Right lobe of liver (tissue), 6 donors: Measurements from ENCODE around the gene TNFRSF4. TPM values are rescaled to one million over a fixed set of nuclear protein-coding genes. Genes with fewer than 3 reads are reported as not detected.

Experiments used
- ATAC-seq, 4 donors: fragments of 200-7000 bp; cut with Tn5 transposase; one replicate each; pipeline ENCODE4 v1.9.1; 2020; ENCODE audit warnings: mild to moderate bottlenecking in 4 of 4, moderate library complexity in 4 of 4
- DNase-seq, 3 donors: peaks; one replicate each; pipeline ENCODE4 v3.0.0-alpha.2; 2020
- H3K27ac ChIP-seq, 3 donors: fragments of 200-600 bp; one replicate each; pipeline ENCODE4 v1.8.0; 2022
- H3K27me3 ChIP-seq, 2 donors: fragments of 200-600 bp; one replicate each; pipeline ENCODE4 v1.8.0; 2022
- H3K36me3 ChIP-seq, 4 donors: fragments of 200-600 bp; sonication (generic) in 1 of 4; one replicate each; pipeline versions ENCODE4 v1.5.1 to v1.8.0; 2017 to 2022; ENCODE audit warnings: control low read depth in 1 of 4
- H3K4me1 ChIP-seq, 4 donors: fragments of 200-600 bp; sonication (generic) in 1 of 4; one replicate each; pipeline versions ENCODE4 v1.5.1 to v1.8.0; 2017 to 2022; ENCODE audit warnings: control low read depth in 1 of 4
- H3K4me3 ChIP-seq, 3 donors: fragments of 200-600 bp; one replicate each; pipeline ENCODE4 v1.8.0; 2022
- H3K9me3 ChIP-seq, 4 donors: fragments of 200-600 bp; sonication (generic) in 1 of 4; one replicate each; pipeline versions ENCODE4 v1.5.1 to v1.8.0; 2017 to 2022; ENCODE audit warnings: control low read depth in 1 of 4
- POLR2A ChIP-seq: fragments of 450-650 bp; IDR thresholded peaks from one replicate; pipeline ENCODE4 v1.6.1; 2017; ENCODE audit warnings: antibody characterized with exemption, mild to moderate bottlenecking
- WGBS: methylation state at CpG from one replicate; pipeline ENCODE4 v1.1.6; 2018; ENCODE audit warnings: low coverage, low lambda C conversion rate; ENCODE audit not compliant: insufficient coverage; ENCODE audit errors: missing lambda C conversion rate; 5-methylcytosine and 5-hydroxymethylcytosine counted together
- intact Hi-C, 2 donors: fragments of 100-400 bp; cut with DNase I; formaldehyde crosslinking; loops; one replicate each; pipeline versions ENCODE4 v1.11.2 to v1.14.1; 2022
- total RNA-seq, 6 experiments: library from RNA; depleted of rRNA in 2 of 6; stranded (reverse); fragments of >200 nt in 2 of 6; fragmentation: NEBNext Ultra II Directional in 3 of 6; extraction: Animal tissue kit (Norgen Biotek cat#: 25700) in 3 of 6; gene quantifications; one replicate each; pipeline versions ENCODE4 v1.1.0 to v1.2.4, GENCODE V29; 2016 to 2023
- TF ChIP-seq, protein P1 (sequence below), 4 donors: fragments of 200-600 bp in 3 of 4; fragments of 450-650 bp in 1 of 4; IDR thresholded peaks; one replicate each; pipeline versions ENCODE4 v1.5.1 to v1.8.0; 2016 to 2022; ENCODE audit warnings: antibody characterized with exemption in 4 of 4, mild to moderate bottlenecking in 2 of 4
- donor health status: DM: no; HTN: yes; CAD: no.
- donor health status: DM: no; HTN: no; CAD: no.
- donor health status: DM: no; HTN: no; CAD: no.
- donor health status: DM: no; HTN: yes; CAD: no.
- donor health status: DM: no; HTN: yes; CAD: no.

The TNFRSF4 gene
- total RNA-seq, 6 experiments from 2014 or later: 0.20 to 0.99 (median 0.28) TPM; not detected in 2

GRCh38 chr1:1228596-1229321, 14.8 kb upstream of the TNFRSF4 start:
- DNase-seq: no peak
- intact Hi-C loops: loop anchor here in 1 of 2 donors (5.0 kb wide), 1 partner anchor 101 kb away; no protein-coding TSS in a partner anchor

GRCh38 chr1:1228187-1228586, 14.2 kb upstream of the TNFRSF4 start:
- ATAC-seq (no peak), DNase-seq (no peak)
- Histone ChIP-seq H3K27me3 (no peaks in the 10 kb centered on the region), H3K27ac (no peak overlapping the region), H3K4me3 (no peak overlapping the region), H3K9me3 (no peaks in the 10 kb centered on the region), H3K36me3 (peaks cover 0 to 39% (median 7%) of the 10 kb centered on the region in 4 donors), H3K4me1 (peaks cover 0 to 20% (median 7%) of the 10 kb centered on the region in 4 donors)
- TF ChIP-seq POLR2A: no peak
- TF ChIP-seq, protein P1, sequence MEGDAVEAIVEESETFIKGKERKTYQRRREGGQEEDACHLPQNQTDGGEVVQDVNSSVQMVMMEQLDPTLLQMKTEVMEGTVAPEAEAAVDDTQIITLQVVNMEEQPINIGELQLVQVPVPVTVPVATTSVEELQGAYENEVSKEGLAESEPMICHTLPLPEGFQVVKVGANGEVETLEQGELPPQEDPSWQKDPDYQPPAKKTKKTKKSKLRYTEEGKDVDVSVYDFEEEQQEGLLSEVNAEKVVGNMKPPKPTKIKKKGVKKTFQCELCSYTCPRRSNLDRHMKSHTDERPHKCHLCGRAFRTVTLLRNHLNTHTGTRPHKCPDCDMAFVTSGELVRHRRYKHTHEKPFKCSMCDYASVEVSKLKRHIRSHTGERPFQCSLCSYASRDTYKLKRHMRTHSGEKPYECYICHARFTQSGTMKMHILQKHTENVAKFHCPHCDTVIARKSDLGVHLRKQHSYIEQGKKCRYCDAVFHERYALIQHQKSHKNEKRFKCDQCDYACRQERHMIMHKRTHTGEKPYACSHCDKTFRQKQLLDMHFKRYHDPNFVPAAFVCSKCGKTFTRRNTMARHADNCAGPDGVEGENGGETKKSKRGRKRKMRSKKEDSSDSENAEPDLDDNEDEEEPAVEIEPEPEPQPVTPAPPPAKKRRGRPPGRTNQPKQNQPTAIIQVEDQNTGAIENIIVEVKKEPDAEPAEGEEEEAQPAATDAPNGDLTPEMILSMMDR (IDR thresholded peaks at IDR 0.05): no peak
- intact Hi-C loops: loop anchor here in 1 of 2 donors (5.0 kb wide), 1 partner anchor 101 kb away; no protein-coding TSS in a partner anchor
- no CpG with 5 or more reads among the region's 30 CpGs for WGBS

More at GRCh38 chr1:1228596-1229321, 14.8 kb upstream of the TNFRSF4 start:
- Histone ChIP-seq H3K27ac (no peak overlapping the region), H3K27me3 (no peaks in the 10 kb centered on the region), H3K4me1 (peaks cover 0 to 26% (median 7%) of the 10 kb centered on the region in 4 donors), H3K36me3 (peaks cover 0 to 33% (median 7%) of the 10 kb centered on the region in 4 donors), H3K9me3 (no peaks in the 10 kb centered on the region), H3K4me3 (no peak overlapping the region)
- no peak for ATAC-seq
- TF ChIP-seq, protein P1 (IDR thresholded peaks at IDR 0.05): no peak
- no peak for TF ChIP-seq POLR2A
- WGBS: 81% methylated on average over 9 of the region's 28 CpGs

DNA sequence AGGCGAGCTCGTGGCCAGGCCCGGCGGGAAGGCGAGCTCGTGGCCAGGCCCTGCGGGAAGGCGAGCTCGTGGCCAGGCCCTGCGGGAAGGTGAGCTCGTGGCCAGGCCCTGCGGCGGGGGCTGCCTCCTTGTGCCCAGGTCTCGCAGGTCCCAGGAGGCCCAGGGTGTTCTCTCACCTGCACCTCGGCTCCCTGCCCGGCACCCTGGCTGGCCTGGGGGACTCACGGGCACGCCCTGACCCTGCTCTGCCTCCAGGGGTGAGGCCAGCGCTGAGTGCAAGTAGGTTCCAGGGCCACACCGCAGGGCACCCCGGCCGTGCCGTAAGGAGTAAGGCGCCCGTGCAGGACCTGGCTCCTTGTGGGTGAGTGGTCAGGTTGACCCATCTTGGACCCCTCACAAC, 13.4 kb upstream of the TNFRSF4 start:
- Histone ChIP-seq H3K27me3 (no peaks in the 10 kb centered on the region), H3K27ac (no peak overlapping the region), H3K36me3 (peaks cover 0 to 45% (median 8%) of the 10 kb centered on the region in 4 donors), H3K4me1 (peaks cover 0 to 14% (median 7%) of the 10 kb centered on the region in 4 donors), H3K9me3 (no peaks in the 10 kb centered on the region), H3K4me3 (no peak overlapping the region)
- DNase-seq (no peak), ATAC-seq (no peak)
- no CpG with 5 or more reads among the region's 25 CpGs for WGBS
- TF ChIP-seq, protein P1 (IDR thresholded peaks at IDR 0.05): no peak
- TF ChIP-seq POLR2A: no peak
- intact Hi-C loops: loop anchor here in 1 of 2 donors (5.0 kb wide), 1 partner anchor 100 kb away; no protein-coding TSS in a partner anchor

- Histone ChIP-seq H3K4me1 (peaks cover 0 to 14% (median 7%) of the 10 kb centered on the region in 4 donors), H3K27ac (no peak overlapping the region), H3K36me3 (peaks cover 0 to 51% (median 8%) of the 10 kb centered on the region in 4 donors), H3K27me3 (no peaks in the 10 kb centered on the region), H3K4me3 (no peak overlapping the region), H3K9me3 (no peaks in the 10 kb centered on the region)
- WGBS: 95% methylated on average over 19 of the region's 44 CpGs
- intact Hi-C loops: loop anchor here in 1 of 2 donors (5.0 kb wide), 1 partner anchor 99 kb away; no protein-coding TSS in a partner anchor
- DNase-seq (no peak), ATAC-seq (no peak)
- TF ChIP-seq, protein P1 (IDR thresholded peaks at IDR 0.05): no peak
- no peak for TF ChIP-seq POLR2A
These were observed 12.8 kb upstream of the TNFRSF4 start for GRCh38 chr1:1226566-1227362.
